GM12878 (cell line): Measurements from ENCODE around the gene WTAP. TPM values are rescaled to one million over a fixed set of nuclear protein-coding genes. Genes with fewer than 3 reads are reported as not detected.

Experiments used
- ATAC-seq: fragments of 200-7000 bp; cut with Tn5 transposase; 3 replicates; pipeline ENCODE4 v1.9.1; 2020; ENCODE audit warnings: mild to moderate bottlenecking, moderate library complexity
- BruUV-seq: library from RNA; stranded (reverse); fragments of 400-500 nt; replicated peaks from 2 replicates; lab custom pipeline; 2021; lab: Mats Ljungman, UMichigan
- CTCF ChIA-PET: fragments of 300-600 bp; sonication (Branson Sonifier 250); formaldehyde crosslinking; extraction: SDS; loops from one replicate; lab custom pipeline; 2021; ENCODE audit warnings: inconsistent platforms; lab: Yijun Ruan, JAX
- POLR2A ChIA-PET: fragments of 350-600 bp; formaldehyde crosslinking; extraction: SDS; loops from one replicate; lab custom pipeline; 2021; ENCODE audit warnings: inconsistent platforms; lab: Charles Lee
- RAD21 ChIA-PET: fragments of 300-600 bp; sonication (Branson Sonifier 250); formaldehyde crosslinking; loops from one replicate; lab custom pipeline; 2023; ENCODE audit warnings: antibody characterized with exemption; ENCODE audit not compliant: unreplicated experiment; lab: Charles Lee
- SMC1A ChIA-PET: fragments of 300-600 bp; sonication (Branson Sonifier 250); formaldehyde crosslinking; loops from one replicate; lab custom pipeline; 2023; ENCODE audit not compliant: unreplicated experiment, uncharacterized antibody; lab: Charles Lee
- DNase-seq: peaks from one replicate; pipeline ENCODE4 v3.0.0-alpha.2; 2011; ENCODE audit warnings: low read depth, low spot score
- FAIRE-seq: peaks from 3 replicates; lab custom pipeline; 2011; peaks lifted over from hg19 to GRCh38; lab: Jason Lieb, UNC
- H2AFZ ChIP-seq: 2 replicates; pipeline ENCODE4 v1.6.0; 2011; ENCODE audit warnings: low read depth, low read length, control low read depth; ENCODE audit not compliant: control insufficient read depth
- H3K27ac ChIP-seq: 2 replicates; pipeline ENCODE4 v1.5.1; 2011; ENCODE audit warnings: control low read depth; ENCODE audit not compliant: control insufficient read depth, insufficient read depth
- H3K27me3 ChIP-seq, 2 experiments: replicated peaks in 1 of 2; 2 replicates each; pipeline versions ENCODE4 v1.6.0 to v1.6.1; 2011; ENCODE audit warnings: low read length in 1 of 2; ENCODE audit not compliant: control insufficient read depth in 2 of 2, insufficient read depth in 2 of 2
- H3K36me3 ChIP-seq, 2 experiments: 2 replicates each; pipeline ENCODE4 v1.5.1; 2011; ENCODE audit warnings: low read length in 1 of 2; ENCODE audit not compliant: control insufficient read depth in 2 of 2, insufficient read depth in 2 of 2
- H3K4me1 ChIP-seq: 2 replicates; pipeline ENCODE4 v1.6.1; 2011; ENCODE audit warnings: mild to moderate bottlenecking, low read length, moderate library complexity, mixed read lengths; ENCODE audit not compliant: control insufficient read depth, insufficient read depth
- H3K4me2 ChIP-seq: 2 replicates; pipeline ENCODE4 v1.6.0; 2011; ENCODE audit warnings: control low read depth; ENCODE audit not compliant: control insufficient read depth, insufficient read depth
- H3K4me3 ChIP-seq: fragments of 200-600 bp; sonication (generic); 2 replicates; pipeline ENCODE4 v1.5.1; 2016
- H3K79me2 ChIP-seq: 2 replicates; pipeline ENCODE4 v1.6.0; 2011; ENCODE audit warnings: low read length; ENCODE audit not compliant: control insufficient read depth, insufficient read depth
- H3K9ac ChIP-seq: 2 replicates; pipeline ENCODE4 v1.8.0; 2011; ENCODE audit warnings: low read length, control low read depth, mixed read lengths; ENCODE audit not compliant: control insufficient read depth, insufficient read depth
- H3K9me3 ChIP-seq: replicated peaks from 3 replicates; pipeline ENCODE4 v1.5.1; 2011; ENCODE audit warnings: mild to moderate bottlenecking, low read length; ENCODE audit not compliant: control insufficient read depth, insufficient read depth
- H4K20me1 ChIP-seq: 2 replicates; pipeline ENCODE4 v1.6.0; 2011; ENCODE audit not compliant: control insufficient read depth, insufficient read depth
- CEBPZ ChIP-seq: fragments of 150-350 bp; IDR thresholded peaks from 2 replicates; pipeline ENCODE4 v1.6.1; 2016; ENCODE audit warnings: low read depth, low read length
- CTCF ChIP-seq, 3 experiments: IDR thresholded peaks in 2 of 3; conservative IDR thresholded peaks in 1 of 3; 2 replicates each; pipeline ENCODE4 v1.5.1; 2011; ENCODE audit warnings: low read depth in 3 of 3, low read length in 3 of 3, mild to moderate bottlenecking in 3 of 3, control low read depth in 2 of 3, moderate library complexity in 2 of 3, inconsistent platforms in 1 of 3, mixed read lengths in 1 of 3; ENCODE audit not compliant: control insufficient read depth in 2 of 3, insufficient read depth in 1 of 3; ENCODE audit errors: extremely low read depth in 1 of 3
- DPF2 ChIP-seq: fragments of 450-650 bp; IDR thresholded peaks from 2 replicates; pipeline ENCODE4 v1.6.1; 2017; ENCODE audit warnings: mild to moderate bottlenecking
- E4F1 ChIP-seq: fragments of 450-650 bp; IDR thresholded peaks from 2 replicates; pipeline ENCODE4 v1.6.1; 2018; ENCODE audit warnings: borderline replicate concordance, mild to moderate bottlenecking; ENCODE audit not compliant: partially characterized antibody
- HSF1 ChIP-seq: fragments of 150-350 bp; IDR thresholded peaks from 2 replicates; pipeline ENCODE4 v1.6.1; 2014; ENCODE audit warnings: mild to moderate bottlenecking, low read depth, low read length
- KAT2A ChIP-seq: conservative IDR thresholded peaks from 2 replicates; pipeline ENCODE4 v1.6.1; 2011; ENCODE audit warnings: low read depth, low read length; ENCODE audit not compliant: control insufficient read depth
- MXI1 ChIP-seq: fragments of 150-350 bp; IDR thresholded peaks from 2 replicates; pipeline ENCODE4 v1.6.1; 2011; ENCODE audit warnings: low read depth, mild to moderate bottlenecking, inconsistent platforms, low read length, improper control_type of control experiment
- NFXL1 ChIP-seq: fragments of 450-650 bp; IDR thresholded peaks from 2 replicates; pipeline ENCODE4 v1.6.1; 2017; ENCODE audit warnings: antibody characterized with exemption, mild to moderate bottlenecking, borderline replicate concordance
- NR2C1 ChIP-seq: fragments of 450-650 bp; IDR thresholded peaks from 2 replicates; pipeline ENCODE4 v1.6.1; 2017; ENCODE audit warnings: antibody characterized with exemption, mild to moderate bottlenecking, moderate library complexity
- NR2C2 ChIP-seq: IDR thresholded peaks from 2 replicates; pipeline ENCODE4 v1.6.1; 2011; ENCODE audit warnings: borderline replicate concordance, low read depth; ENCODE audit not compliant: control insufficient read depth, insufficient read length
- SIN3A ChIP-seq: IDR thresholded peaks from 2 replicates; pipeline ENCODE4 v1.6.1; 2012; ENCODE audit warnings: low read depth, low read length, improper control_type of control experiment
- SREBF1 ChIP-seq: IDR thresholded peaks from 2 replicates; pipeline ENCODE4 v1.6.1; 2012; ENCODE audit warnings: mild to moderate bottlenecking, low read length
- SREBF2 ChIP-seq: IDR thresholded peaks from 2 replicates; pipeline ENCODE4 v1.6.1; 2012; ENCODE audit warnings: mild to moderate bottlenecking, low read length
- STAT1 ChIP-seq: fragments of 450-650 bp; conservative IDR thresholded peaks from 2 replicates; pipeline ENCODE4 v1.6.1; 2014; ENCODE audit warnings: antibody characterized with exemption, mild to moderate bottlenecking
- TARDBP ChIP-seq: IDR thresholded peaks from 2 replicates; pipeline ENCODE4 v1.6.1; 2016; ENCODE audit warnings: borderline replicate concordance
- WGBS: methylation state at CpG from one replicate; pipeline ENCODE4 v1.1.6; 2016; ENCODE audit warnings: low lambda C conversion rate; ENCODE audit not compliant: insufficient replicate concordance, insufficient coverage; ENCODE audit errors: missing lambda C conversion rate; 5-methylcytosine and 5-hydroxymethylcytosine counted together
- in situ Hi-C: fragments of 300-500 bp; cut with MboI; formaldehyde crosslinking; loops from 9 replicates; pipeline ENCODE4 v1.14.3; 2018; ENCODE audit warnings: mixed read lengths
- intact Hi-C: fragments of 100-400 bp; cut with micrococcal nuclease; formaldehyde crosslinking; loops from one replicate; pipeline ENCODE4 v1.14.2; 2022; ENCODE audit not compliant: unreplicated experiment
- polyA plus RNA-seq, 11 experiments: library from polyadenylated mRNA; depleted of rRNA in 4 of 11; unstranded in 6 of 11; stranded (reverse) in 5 of 11; fragments of >200 nt; fragmentation: Nextera tagmentation in 4 of 11; fragmentation: Illumina TruSeq in 1 of 11; extraction: Ambion mirVana in 4 of 11; extraction: Trizol in 1 of 11; gene quantifications; 1 replicate in 1 of 11; 2 replicates in 10 of 11; pipeline versions ENCODE4 v1.2.1 to v1.2.3, GENCODE V29; 2011 to 2016; ENCODE audit warnings: inconsistent platforms in 2 of 11, missing spikeins in 2 of 11, low read depth in 1 of 11
- total RNA-seq, 4 experiments: library from RNA; depleted of rRNA in 3 of 4; stranded (reverse); fragments of >200 nt in 3 of 4; fragmentation: Illumina TruSeq in 1 of 4; extraction: Trizol in 1 of 4; gene quantifications; 2 replicates each; pipeline versions ENCODE4 v1.2.1 to v1.2.3, GENCODE V29; 2013 to 2021

The WTAP gene
- total and polyA plus RNA-seq, 10 of the 15 experiments (the other 5 are each of a cell fraction or from before 2014, with no cell fraction given), result 38.7 to 132 (median 83.1) TPM

- SMC1A ChIA-PET, result interaction anchor here (0.5 to 1.5 kb wide), 4 partner anchors 10 to 47 kb away, joined by 3 to 9 read pairs (median 4); no protein-coding TSS in a partner anchor
- TF ChIP-seq MXI1 (no peak), NR2C2 (no peak), SIN3A (no peak), E4F1 (no peak), KAT2A (no peak), HSF1 (no peak), TARDBP (no peak), CEBPZ (no peak), NFXL1 (no peak), DPF2 (no peak), SREBF1 (no peak), CTCF (IDR thresholded peaks at IDR 0.05 in 2 of 3, conservative IDR thresholded peaks at IDR 0.05 in 1 of 3; ENCODE audit: control insufficient read depth in 2 of 3, extremely low read depth in 1 of 3, insufficient read depth in 1 of 3, low read depth in 3 of 3, low read length in 3 of 3) (no peak), STAT1 (no peak), NR2C1 (no peak), SREBF2 (no peak)
Observed at GRCh38 chr6:159680104-159680503, 47.2 kb upstream of the WTAP start.

More at GRCh38 chr6:159680104-159680503, 47.2 kb upstream of the WTAP start:
- H3K4me1 ChIP-seq, result no peaks in the 10 kb centered on the region
- ChIA-PET CTCF (interaction anchor here (0.9 to 2.9 kb wide), 6 partner anchors 8 to 507 kb away, joined by 3 to 9 read pairs (median 4); no protein-coding TSS in a partner anchor), POLR2A (no interaction called here), RAD21 (interaction anchor here (1.3 kb wide), 1 partner anchor 10 kb away, joined by 3 read pairs; no protein-coding TSS in a partner anchor)
- no peak overlapping the region for H2AFZ ChIP-seq
- FAIRE-seq (no peak), ATAC-seq (no peak; the same call in 2 of the 3 replicates), DNase-seq (no peak)
- no peak overlapping the region for H3K27ac ChIP-seq
- intact Hi-C loops, result no loop called here
- in situ Hi-C loops, result no loop called here
- H3K4me3 ChIP-seq, result no peak overlapping the region
- no peaks in the 10 kb centered on the region for H3K9me3 ChIP-seq
- no peaks in the 10 kb centered on the region for H3K79me2 ChIP-seq
- H3K9ac ChIP-seq, result no peak overlapping the region
- H3K36me3 ChIP-seq, result peaks cover 0 to 12% of the 10 kb centered on the region in 2 experiments; a peak in 3 of 4 replicates
- H3K4me2 ChIP-seq, result no peak overlapping the region
- no peaks in the 10 kb centered on the region for H4K20me1 ChIP-seq
- no peaks in the 10 kb centered on the region for H3K27me3 ChIP-seq
- WGBS, result 52% methylated on average over 3 of the region's 3 CpGs
- BruUV-seq, result no TSS peak
